ENCODE results near the gene FRMPD2.

Gene FRMPD2

GRCh38 chr10:48305905-48306264 lies 31.4 kb upstream of the FRMPD2 start:
- TF ChIP-seq SPI1 (IDR thresholded peaks at IDR 0.05; ENCODE audit: low read depth, low read length) (no peak), PAX5 (IDR thresholded peaks at IDR 0.05; ENCODE audit: insufficient read depth, low read length, severe bottlenecking) (no peak), POLR2A (IDR thresholded peaks at IDR 0.05; ENCODE audit: low read depth, low read length) (no peak), POU2F2 (IDR thresholded peaks at IDR 0.05; ENCODE audit: low read depth, low read length) (no peak), POLR2AphosphoS5 (IDR thresholded peaks at IDR 0.05; ENCODE audit: low read depth, low read length) (no peak), TAF1 (IDR thresholded peaks at IDR 0.05; ENCODE audit: low read depth, low read length) (no peak)
- DNase-seq (ENCODE audit: insufficient read length, low spot score), result no peak
- FAIRE-seq, result no peak

GRCh38 chr10:48302515-48303476 lies 28.3 kb upstream of the FRMPD2 start:
- FAIRE-seq, result peak; percentile 57
- TF ChIP-seq TAF1 (IDR thresholded peaks at IDR 0.05; ENCODE audit: low read depth, low read length), result no peak

GRCh38 chr10:48300556-48300955 lies 26.1 kb upstream of the FRMPD2 start:
- TF ChIP-seq POLR2A (IDR thresholded peaks at IDR 0.05; ENCODE audit: low read depth, low read length) (no peak), POLR2AphosphoS5 (IDR thresholded peaks at IDR 0.05; ENCODE audit: low read depth, low read length) (no peak), TAF1 (IDR thresholded peaks at IDR 0.05; ENCODE audit: low read depth, low read length) (no peak)
- FAIRE-seq (no peak), DNase-seq (ENCODE audit: insufficient read length, low spot score) (no peak)

More at GRCh38 chr10:48302515-48303476, 28.3 kb upstream of the FRMPD2 start:
- no peak for DNase-seq (ENCODE audit: insufficient read length, low spot score)

GRCh38 chr10:48299692-48300091 lies 25.2 kb upstream of the FRMPD2 start:
- no peak for DNase-seq (ENCODE audit: insufficient read length, low spot score)
- TF ChIP-seq SPI1 (IDR thresholded peaks at IDR 0.05; ENCODE audit: low read depth, low read length), result no peak
- no peak for TF ChIP-seq PAX5 (IDR thresholded peaks at IDR 0.05; ENCODE audit: insufficient read depth, low read length, severe bottlenecking)
- TF ChIP-seq POLR2A (IDR thresholded peaks at IDR 0.05; ENCODE audit: low read depth, low read length), result no peak
- no peak for TF ChIP-seq TAF1 (IDR thresholded peaks at IDR 0.05; ENCODE audit: low read depth, low read length)
- no peak for TF ChIP-seq POU2F2 (IDR thresholded peaks at IDR 0.05; ENCODE audit: low read depth, low read length)
- no peak for TF ChIP-seq POLR2AphosphoS5 (IDR thresholded peaks at IDR 0.05; ENCODE audit: low read depth, low read length)
- FAIRE-seq, result no peak

GRCh38 chr10:48299066-48299465 lies 24.6 kb upstream of the FRMPD2 start:
- TF ChIP-seq SPI1 (IDR thresholded peaks at IDR 0.05; ENCODE audit: low read depth, low read length) (no peak), POU2F2 (IDR thresholded peaks at IDR 0.05; ENCODE audit: low read depth, low read length) (no peak), TAF1 (IDR thresholded peaks at IDR 0.05; ENCODE audit: low read depth, low read length) (no peak), POLR2AphosphoS5 (IDR thresholded peaks at IDR 0.05; ENCODE audit: low read depth, low read length) (no peak)
- DNase-seq (ENCODE audit: insufficient read length, low spot score) (no peak), FAIRE-seq (no peak)

GRCh38 chr10:48296576-48297098 lies 22.1 kb upstream of the FRMPD2 start:
- no peak for TF ChIP-seq PAX5 (IDR thresholded peaks at IDR 0.05; ENCODE audit: insufficient read depth, low read length, severe bottlenecking)
- TF ChIP-seq POLR2AphosphoS5 (IDR thresholded peaks at IDR 0.05; ENCODE audit: low read depth, low read length), result no peak
- no peak for TF ChIP-seq SPI1 (IDR thresholded peaks at IDR 0.05; ENCODE audit: low read depth, low read length)
- no peak for TF ChIP-seq POLR2A (IDR thresholded peaks at IDR 0.05; ENCODE audit: low read depth, low read length)
- TF ChIP-seq POU2F2 (IDR thresholded peaks at IDR 0.05; ENCODE audit: low read depth, low read length), result no peak
- TF ChIP-seq TAF1 (IDR thresholded peaks at IDR 0.05; ENCODE audit: low read depth, low read length), result no peak
- no peak for DNase-seq (ENCODE audit: insufficient read length, low spot score)
- no peak for FAIRE-seq

- no peak for TF ChIP-seq TAF1 (IDR thresholded peaks at IDR 0.05; ENCODE audit: low read depth, low read length)
- no peak for TF ChIP-seq PAX5 (IDR thresholded peaks at IDR 0.05; ENCODE audit: insufficient read depth, low read length, severe bottlenecking)
- no peak for TF ChIP-seq POU2F2 (IDR thresholded peaks at IDR 0.05; ENCODE audit: low read depth, low read length)
- TF ChIP-seq SPI1 (IDR thresholded peaks at IDR 0.05; ENCODE audit: low read depth, low read length), result no peak
- TF ChIP-seq POLR2AphosphoS5 (IDR thresholded peaks at IDR 0.05; ENCODE audit: low read depth, low read length), result no peak
- TF ChIP-seq POLR2A (IDR thresholded peaks at IDR 0.05; ENCODE audit: low read depth, low read length), result no peak
- FAIRE-seq (no peak), DNase-seq (ENCODE audit: insufficient read length, low spot score) (no peak)
These were observed 19.9 kb upstream of the FRMPD2 start for GRCh38 chr10:48294431-48294830.

- FAIRE-seq (no peak), DNase-seq (ENCODE audit: insufficient read length, low spot score) (no peak)
- TF ChIP-seq SPI1 (IDR thresholded peaks at IDR 0.05; ENCODE audit: low read depth, low read length), result no peak
- no peak for TF ChIP-seq POLR2A (IDR thresholded peaks at IDR 0.05; ENCODE audit: low read depth, low read length)
- no peak for TF ChIP-seq POLR2AphosphoS5 (IDR thresholded peaks at IDR 0.05; ENCODE audit: low read depth, low read length)
- no peak for TF ChIP-seq POU2F2 (IDR thresholded peaks at IDR 0.05; ENCODE audit: low read depth, low read length)
- no peak for TF ChIP-seq PAX5 (IDR thresholded peaks at IDR 0.05; ENCODE audit: insufficient read depth, low read length, severe bottlenecking)
- no peak for TF ChIP-seq TAF1 (IDR thresholded peaks at IDR 0.05; ENCODE audit: low read depth, low read length)
These were observed 18.1 kb upstream of the FRMPD2 start for GRCh38 chr10:48292616-48293015.

- TF ChIP-seq PAX5 (IDR thresholded peaks at IDR 0.05; ENCODE audit: insufficient read depth, low read length, severe bottlenecking), result no peak
- no peak for TF ChIP-seq TAF1 (IDR thresholded peaks at IDR 0.05; ENCODE audit: low read depth, low read length)
- no peak for DNase-seq (ENCODE audit: insufficient read length, low spot score)
- FAIRE-seq, result no peak
These were observed 16.7 kb upstream of the FRMPD2 start for GRCh38 chr10:48291190-48291589.

GRCh38 chr10:48290286-48290685 lies 15.8 kb upstream of the FRMPD2 start:
- no peak for DNase-seq (ENCODE audit: insufficient read length, low spot score)
- TF ChIP-seq SPI1 (IDR thresholded peaks at IDR 0.05; ENCODE audit: low read depth, low read length), result no peak
- no peak for TF ChIP-seq PAX5 (IDR thresholded peaks at IDR 0.05; ENCODE audit: insufficient read depth, low read length, severe bottlenecking)
- no peak for TF ChIP-seq POLR2AphosphoS5 (IDR thresholded peaks at IDR 0.05; ENCODE audit: low read depth, low read length)
- no peak for TF ChIP-seq POLR2A (IDR thresholded peaks at IDR 0.05; ENCODE audit: low read depth, low read length)
- no peak for TF ChIP-seq POU2F2 (IDR thresholded peaks at IDR 0.05; ENCODE audit: low read depth, low read length)
- no peak for TF ChIP-seq TAF1 (IDR thresholded peaks at IDR 0.05; ENCODE audit: low read depth, low read length)
- FAIRE-seq, result no peak

Measured in GM12891 (cell line).